HG03097 (cell line): ENCODE data around the gene NCOR2.

Experiments
- ATAC-seq: cut with Tn5 transposase; IDR thresholded peaks from one replicate; pipeline ENCODE4 v1.9.1; 2021; ENCODE audit not compliant: unreplicated experiment, low FRiP score

The NCOR2 gene

DNA sequence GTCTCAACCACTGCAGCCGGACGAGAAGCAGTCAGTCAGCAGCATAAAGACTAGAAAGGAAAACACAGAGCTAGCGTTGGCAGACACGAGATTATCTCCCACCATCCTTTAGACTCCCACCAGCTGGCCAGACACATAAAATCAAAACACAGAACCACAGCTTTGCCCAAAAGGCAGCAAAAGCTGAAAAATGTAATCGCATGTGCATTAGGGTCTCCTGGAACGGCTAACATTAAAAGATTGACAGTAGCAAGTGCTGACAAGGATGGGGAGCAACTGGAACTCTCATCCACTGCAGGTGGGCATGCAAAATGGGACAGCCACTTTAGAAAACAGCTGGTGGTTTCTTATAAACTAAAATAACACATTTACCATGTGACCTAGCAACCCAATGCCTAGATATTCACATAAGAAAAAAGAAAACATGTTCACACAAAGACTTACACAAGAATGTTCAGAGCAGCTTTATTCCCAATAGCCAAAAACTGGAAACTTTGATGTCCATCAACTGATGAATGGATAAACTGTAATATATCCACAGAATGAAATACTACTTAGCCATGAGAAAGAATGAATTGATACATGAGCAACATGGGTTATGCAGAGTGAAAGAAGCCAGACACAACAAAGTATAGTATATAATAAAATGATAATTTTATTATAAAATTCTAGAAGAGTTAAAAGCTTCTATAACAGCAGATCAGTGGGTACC lies 37.7 kb downstream of the NCOR2 start:
- no peak for ATAC-seq

DNA sequence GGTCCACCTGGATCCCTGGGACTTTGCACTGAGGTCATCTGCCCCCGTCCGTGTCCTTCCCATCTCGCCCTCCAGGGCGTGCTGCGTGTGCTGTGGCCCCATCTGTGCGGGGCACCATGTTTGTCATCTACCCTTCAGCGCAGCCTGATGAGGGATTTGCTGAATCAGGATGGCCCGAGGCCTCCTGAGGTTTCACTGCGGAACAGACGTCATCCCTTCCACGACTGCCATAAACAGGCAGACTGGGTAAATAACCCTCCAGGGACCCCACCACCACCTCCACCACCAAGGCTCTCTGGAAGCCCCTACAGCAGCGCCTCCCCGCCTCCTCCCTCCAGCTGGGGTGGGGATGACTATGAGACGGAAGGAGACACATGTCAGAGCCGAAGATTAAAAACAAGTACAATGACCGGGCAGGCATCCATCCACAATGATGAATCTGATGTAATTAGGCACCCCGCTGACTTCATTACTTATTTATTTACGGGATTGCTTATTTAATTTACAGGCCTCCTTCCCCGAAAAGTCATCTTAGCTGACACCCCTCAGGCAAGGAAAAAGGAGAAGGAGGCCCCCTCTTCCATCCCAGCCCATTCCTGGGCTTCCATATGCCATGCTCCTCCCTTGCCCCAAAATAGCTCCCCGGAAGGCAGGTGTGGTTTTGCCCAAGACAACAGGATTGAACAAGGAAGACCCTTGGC lies 39.4 kb downstream of the NCOR2 start:
- no peak for ATAC-seq

DNA sequence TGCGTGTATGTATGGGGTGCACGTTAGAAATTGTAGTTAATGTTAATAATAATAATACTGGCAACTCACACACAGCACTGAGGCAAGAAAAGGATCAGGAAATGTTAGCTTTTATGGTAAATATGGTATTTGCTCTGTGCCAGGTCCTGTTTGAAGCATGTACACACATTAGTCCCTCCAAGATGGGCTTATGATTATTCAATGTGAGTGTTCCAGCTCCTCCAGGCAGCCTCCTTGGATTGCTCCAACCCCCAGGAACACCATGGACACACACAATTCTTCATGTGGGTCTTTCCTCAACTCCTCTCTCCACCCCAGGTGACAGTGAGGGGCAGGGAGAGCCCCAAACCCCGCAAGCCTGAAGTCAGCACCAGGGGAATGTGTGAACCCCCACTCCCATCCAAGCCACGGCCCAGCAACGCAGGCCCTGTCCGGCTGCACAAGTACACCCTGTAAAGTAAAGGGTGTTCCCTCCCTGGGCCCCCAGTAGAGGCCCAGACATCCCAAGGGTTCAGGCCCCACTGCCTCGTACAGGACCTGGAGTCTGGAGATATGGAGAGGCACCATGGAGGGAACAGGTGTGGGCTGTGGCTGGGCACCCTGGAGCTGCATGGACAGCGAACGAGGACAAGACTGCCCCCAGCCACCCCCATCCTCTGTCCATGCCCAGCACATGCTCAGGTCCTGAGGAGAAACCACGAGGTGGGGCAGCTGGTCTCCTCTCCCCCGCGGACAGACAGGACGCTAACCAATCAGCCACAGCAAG lies 41.3 kb downstream of the NCOR2 start:
- no peak for ATAC-seq

DNA sequence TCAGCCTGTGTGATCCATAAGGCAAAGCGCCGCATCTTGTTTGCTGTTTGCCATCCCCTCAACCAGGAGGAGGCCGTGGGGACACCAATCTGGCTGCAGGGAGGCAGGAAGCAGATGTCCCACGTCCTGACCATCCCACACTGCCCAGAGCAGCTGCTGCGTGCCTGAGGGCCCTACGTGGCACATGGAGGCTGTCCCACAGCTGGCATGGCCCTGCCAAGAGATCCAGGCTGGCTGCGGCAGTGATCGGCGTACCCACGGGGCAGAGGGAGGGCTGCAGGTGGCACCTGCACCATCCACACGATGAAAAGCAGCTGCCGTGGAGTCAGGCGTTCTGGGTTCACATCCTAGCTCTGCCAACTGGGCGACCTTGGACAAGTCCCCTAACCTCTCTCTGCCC lies 42.0 kb downstream of the NCOR2 start:
- no peak for ATAC-seq

DNA sequence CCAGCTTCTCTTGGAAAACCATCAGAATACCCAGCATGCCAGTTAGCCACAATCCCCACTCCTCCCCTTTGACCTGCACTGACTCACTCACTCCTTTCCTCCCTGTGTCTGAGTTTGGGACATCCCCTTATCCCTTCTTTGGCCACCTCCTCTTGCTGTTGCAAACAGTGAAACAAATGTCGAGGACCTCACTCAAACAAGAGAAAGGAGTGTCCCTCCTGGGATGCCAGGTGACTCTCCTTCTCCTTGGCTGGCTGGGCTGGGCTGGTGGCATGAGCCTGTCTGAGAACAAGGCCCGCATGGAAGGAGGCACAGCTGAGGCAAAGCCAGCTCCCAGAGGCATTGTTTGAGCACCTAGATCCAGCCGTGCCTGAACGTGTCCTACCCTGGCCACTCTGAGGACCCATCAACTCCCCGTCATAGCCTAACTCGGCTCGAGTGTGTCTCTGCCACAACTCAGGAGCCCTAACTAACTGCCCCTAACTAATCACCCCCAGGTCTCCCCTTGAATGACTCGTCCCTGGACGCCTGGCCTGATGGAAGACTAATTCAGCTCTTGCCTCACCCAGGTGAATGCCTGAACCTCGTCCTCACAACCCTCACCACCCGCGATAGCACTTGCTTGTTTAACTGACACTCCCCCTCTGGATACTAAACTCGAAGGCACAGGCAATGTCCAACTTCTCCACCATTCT lies 43.0 kb downstream of the NCOR2 start:
- no peak for ATAC-seq

DNA sequence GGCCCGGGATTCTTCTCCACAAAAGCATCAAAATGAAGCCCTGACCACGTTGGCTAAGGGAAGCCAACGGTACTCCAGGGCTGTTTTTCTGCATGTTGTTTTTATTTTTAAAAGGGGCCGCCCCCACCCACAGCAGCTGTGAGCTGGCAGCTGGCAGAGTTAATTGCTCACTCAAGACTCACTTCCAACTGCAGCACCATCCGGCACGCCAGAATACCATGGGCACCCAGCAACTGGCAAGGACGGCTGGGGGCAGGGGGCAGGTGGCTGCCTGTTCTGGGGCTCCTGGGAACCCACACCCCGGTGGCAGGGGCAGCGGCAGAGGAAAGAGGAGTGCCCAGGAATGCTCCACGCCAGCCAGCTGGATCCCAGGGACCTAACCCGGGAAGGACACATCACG lies 44.3 kb downstream of the NCOR2 start:
- no peak for ATAC-seq

DNA sequence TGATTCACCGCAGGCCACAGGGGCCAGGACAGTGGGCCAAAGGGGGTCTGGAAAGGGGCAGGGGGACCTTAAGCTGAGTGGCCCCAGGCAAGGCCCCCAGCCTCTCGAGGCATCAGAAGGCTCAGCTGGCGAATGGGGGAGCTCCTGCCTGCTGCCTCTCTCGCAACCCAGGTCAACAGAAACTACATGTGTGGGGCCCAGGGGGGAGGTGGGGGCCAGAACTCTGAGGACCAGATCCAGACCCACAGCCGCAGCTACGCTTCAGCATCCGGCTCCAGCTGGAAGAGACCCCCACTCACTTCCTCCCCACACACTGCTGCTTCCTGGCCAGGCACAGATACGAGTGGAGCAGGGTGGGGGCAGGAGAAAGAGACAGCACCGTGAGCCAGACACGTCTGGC lies 46.5 kb downstream of the NCOR2 start:
- no peak for ATAC-seq

DNA sequence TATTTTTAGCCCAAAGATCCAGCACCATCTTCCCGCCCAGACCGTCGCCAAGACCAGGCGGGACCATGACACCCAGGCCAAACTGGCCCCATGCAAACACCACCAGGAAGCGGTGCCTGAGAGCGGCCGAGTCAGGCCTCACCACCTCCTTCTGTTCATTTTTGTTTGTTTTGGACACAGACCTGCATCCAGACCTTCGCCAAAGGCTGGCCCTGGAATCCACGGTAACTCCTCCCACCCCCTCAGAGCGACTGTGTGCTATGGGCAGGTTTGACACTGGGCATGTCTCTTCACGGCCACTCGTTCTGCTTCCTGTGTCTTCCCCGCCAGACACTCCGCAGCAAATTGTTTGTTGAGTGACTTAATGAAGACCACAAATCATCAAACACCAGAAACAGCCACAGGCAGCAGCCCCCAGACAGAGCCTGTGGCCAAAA lies 47.1 kb downstream of the NCOR2 start:
- ATAC-seq = no peak

DNA sequence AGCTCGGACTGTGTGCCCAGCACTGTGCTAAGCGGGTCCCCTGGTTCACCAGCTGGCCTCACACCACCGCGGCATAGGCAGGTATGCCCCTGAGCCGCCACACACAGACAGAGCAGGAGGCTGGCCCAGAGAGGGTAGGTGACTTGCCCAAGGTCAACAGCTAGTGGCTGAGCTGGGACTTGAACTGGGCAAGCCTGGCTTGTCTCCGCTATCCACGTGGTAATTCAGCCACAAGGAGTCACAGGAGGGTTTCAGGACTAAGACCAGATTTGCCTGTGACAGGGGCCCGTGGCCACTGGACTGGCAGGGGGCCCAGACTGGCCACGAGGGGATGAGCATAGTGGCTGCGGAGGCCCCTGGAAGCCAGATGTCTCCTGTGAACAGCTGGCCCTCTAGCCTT lies 47.7 kb downstream of the NCOR2 start:
- no peak for ATAC-seq

DNA sequence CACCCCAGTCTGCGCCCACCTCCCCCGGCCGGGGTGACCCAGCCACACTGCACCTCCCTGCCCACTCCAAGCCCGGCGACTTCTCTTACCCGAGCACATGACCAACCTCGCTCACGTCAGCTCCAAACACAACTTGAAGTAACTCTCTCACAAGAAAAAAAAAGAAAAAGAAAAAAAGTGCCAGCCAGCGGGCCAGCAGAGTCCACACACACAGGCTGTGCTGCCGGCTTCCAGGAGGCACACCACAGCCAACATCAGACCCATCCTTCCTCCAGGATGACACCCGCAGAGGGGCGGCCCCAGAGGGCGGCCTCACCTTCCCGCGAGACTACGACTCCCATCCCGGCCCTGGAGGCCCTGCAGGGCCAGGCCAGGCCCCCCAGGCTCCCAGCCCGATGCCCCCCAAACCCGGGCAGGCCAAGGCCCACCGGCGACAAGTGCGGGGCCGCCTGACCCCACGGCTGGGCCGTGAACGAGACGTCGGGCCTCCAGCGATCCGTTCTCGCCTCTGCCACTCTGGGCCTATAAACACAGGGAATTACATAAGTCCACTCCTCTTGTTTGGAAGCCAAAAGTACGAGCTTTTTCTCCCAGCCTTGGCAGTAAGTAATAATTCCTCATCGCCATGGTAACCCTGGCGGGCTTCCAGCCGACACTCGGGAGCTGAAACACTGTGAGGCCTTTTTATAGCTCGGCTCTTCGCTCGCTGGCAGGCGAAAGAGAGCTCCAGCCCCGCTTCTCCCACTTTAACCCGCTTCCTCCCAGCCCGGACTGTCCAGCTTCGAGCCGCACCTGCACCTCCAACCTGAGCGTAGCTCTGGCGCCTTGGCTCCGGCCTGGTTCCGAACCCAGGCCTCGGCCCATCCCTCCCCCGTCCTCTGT lies 49.1 kb downstream of the NCOR2 start:
- no peak for ATAC-seq
